CD14-positive monocyte (primary cell): ENCODE measurements around the gene CCDC174. TPM values are rescaled to one million over a fixed set of nuclear protein-coding genes. Genes with fewer than 3 reads are reported as not detected.

ENCODE experiments used
- DNase-seq, 3 donors: peaks; one replicate each; pipeline ENCODE4 v3.0.0-alpha.2; 2011 to 2022
- H2AFZ ChIP-seq: 2 replicates; pipeline ENCODE4 v1.6.0; 2012; ENCODE audit warnings: mild to moderate bottlenecking, low read depth, low read length, inconsistent platforms; ENCODE audit not compliant: insufficient read depth, poor library complexity, severe bottlenecking
- H3K27ac ChIP-seq, 2 donors: 1 replicate in 1 of 2; 2 replicates in 1 of 2; pipeline ENCODE4 v1.5.1; 2012 to 2013; ENCODE audit warnings: low read length in 2 of 2, control low read depth in 1 of 2, inconsistent platforms in 1 of 2, low read depth in 1 of 2, mild to moderate bottlenecking in 1 of 2
- H3K27me3 ChIP-seq, 2 donors: one replicate each; pipeline versions ENCODE4 v1.6.0 to v1.6.1; 2011 to 2013; ENCODE audit warnings: low read length in 2 of 2; ENCODE audit not compliant: control insufficient read depth in 2 of 2, insufficient read depth in 2 of 2
- H3K36me3 ChIP-seq, 2 donors: replicated peaks in 1 of 2; 1 replicate in 1 of 2; 2 replicates in 1 of 2; pipeline versions ENCODE4 v1.5.1 to v1.6.1; 2012 to 2013; ENCODE audit warnings: low read length in 2 of 2, control low read depth in 1 of 2, inconsistent platforms in 1 of 2, mild to moderate bottlenecking in 1 of 2; ENCODE audit not compliant: insufficient read depth in 2 of 2, control insufficient read depth in 1 of 2
- H3K4me1 ChIP-seq, 2 donors: 1 replicate in 1 of 2; 2 replicates in 1 of 2; pipeline versions ENCODE4 v1.5.1 to v1.6.1; 2012 to 2013; ENCODE audit warnings: low read length in 2 of 2, control low read depth in 1 of 2, inconsistent platforms in 1 of 2, mild to moderate bottlenecking in 1 of 2, moderate library complexity in 1 of 2; ENCODE audit not compliant: insufficient read depth in 2 of 2, control insufficient read depth in 1 of 2
- H3K4me2 ChIP-seq: replicated peaks from 2 replicates; pipeline ENCODE3; 2012; ENCODE audit warnings: low read length, moderate library complexity, mild to moderate bottlenecking; ENCODE audit not compliant: poor library complexity, severe bottlenecking; ENCODE audit errors: extremely low read depth
- H3K4me3 ChIP-seq, 3 experiments: fragments of 200-600 bp in 1 of 3; sonication (generic) in 1 of 3; replicated peaks in 1 of 3; 1 replicate in 2 of 3; 2 replicates in 1 of 3; pipeline ENCODE4 v1.5.1; 2011 to 2013; ENCODE audit warnings: low read length in 3 of 3, mild to moderate bottlenecking in 3 of 3, control low read depth in 2 of 3, low read depth in 2 of 3, inconsistent platforms in 1 of 3, moderate library complexity in 1 of 3
- H3K79me2 ChIP-seq: 2 replicates; pipeline ENCODE4 v1.6.0; 2012; ENCODE audit warnings: mild to moderate bottlenecking, control low read depth, inconsistent platforms, low read length, moderate library complexity; ENCODE audit not compliant: insufficient read depth
- H3K9ac ChIP-seq: 2 replicates; pipeline ENCODE4 v1.6.0; 2017; ENCODE audit warnings: low read length, mild to moderate bottlenecking; ENCODE audit not compliant: insufficient read depth, poor library complexity, severe bottlenecking
- H3K9me3 ChIP-seq, 2 donors: replicated peaks in 1 of 2; 1 replicate in 1 of 2; 2 replicates in 1 of 2; pipeline versions ENCODE4 v1.5.1 to v1.6.1; 2012 to 2013; ENCODE audit warnings: low read length in 2 of 2, control low read depth in 1 of 2; ENCODE audit not compliant: control insufficient read depth in 1 of 2, insufficient read depth in 1 of 2
- H4K20me1 ChIP-seq: 2 replicates; pipeline ENCODE4 v1.6.0; 2012; ENCODE audit warnings: mild to moderate bottlenecking, low read length, control low read depth, moderate library complexity; ENCODE audit not compliant: insufficient read depth
- H3K27ac Mint-ChIP-seq, 7 donors: one replicate each; pipeline ENCODE4 v1.8.0; 2020; ENCODE audit warnings: mild to moderate bottlenecking in 7 of 7, mixed read lengths in 7 of 7, moderate library complexity in 6 of 7, inconsistent platforms in 2 of 7
- H3K27me3 Mint-ChIP-seq, 3 donors: one replicate each; pipeline ENCODE4 v1.8.0; 2021 to 2022; ENCODE audit warnings: low read depth in 3 of 3, mild to moderate bottlenecking in 3 of 3, mixed read lengths in 3 of 3, moderate library complexity in 3 of 3, inconsistent platforms in 1 of 3
- H3K36me3 Mint-ChIP-seq, 2 donors: one replicate each; pipeline ENCODE4 v1.8.0; 2020; ENCODE audit warnings: mixed read lengths in 2 of 2, inconsistent platforms in 1 of 2, mild to moderate bottlenecking in 1 of 2
- H3K4me1 Mint-ChIP-seq: one replicate; pipeline ENCODE4 v1.8.0; 2020; ENCODE audit warnings: mild to moderate bottlenecking, mixed read lengths
- H3K4me3 Mint-ChIP-seq, 2 donors: one replicate each; pipeline ENCODE4 v1.8.0; 2020; ENCODE audit warnings: mild to moderate bottlenecking in 2 of 2, mixed read lengths in 2 of 2, moderate library complexity in 1 of 2
- H3K9me3 Mint-ChIP-seq, 7 donors: one replicate each; pipeline ENCODE4 v1.8.0; 2020 to 2022; ENCODE audit warnings: mixed read lengths in 7 of 7, mild to moderate bottlenecking in 6 of 7, moderate library complexity in 6 of 7, inconsistent platforms in 2 of 7
- CTCF ChIP-seq: fragments of 200-600 bp; IDR thresholded peaks from one replicate; pipeline ENCODE4 v1.8.0; 2022; ENCODE audit warnings: antibody characterized with exemption, mild to moderate bottlenecking
- WGBS: methylation state at CpG from one replicate; pipeline ENCODE4 v1.1.5; 2013; ENCODE audit warnings: missing lambda C conversion rate; ENCODE audit not compliant: insufficient coverage; 5-methylcytosine and 5-hydroxymethylcytosine counted together
- intact Hi-C, 2 donors: fragments of 100-400 bp; cut with micrococcal nuclease; formaldehyde crosslinking; loops; one replicate each; pipeline versions ENCODE4 v1.15.0 to v1.15.1; 2023
- polyA plus RNA-seq, 3 donors: library from polyadenylated mRNA; depleted of rRNA in 1 of 3; unstranded in 2 of 3; stranded (reverse) in 1 of 3; fragments of 300-500 nt in 2 of 3; fragments of >200 nt in 1 of 3; fragmentation: Illumina TruSeq in 2 of 3; gene quantifications; 1 replicate in 2 of 3; 2 replicates in 1 of 3; pipeline ENCODE4 v1.2.3, GENCODE V29; 2012 to 2021

CCDC174 gene
- polyA plus RNA-seq, 3 donors, result 6.2 to 7.9 (median 7.4) TPM

GRCh38 chr3:14645453-14645852, 6.1 kb upstream of the CCDC174 start:
- H3K27ac Mint-ChIP-seq, result no peak overlapping the region
- no peak for TF ChIP-seq CTCF
- Histone ChIP-seq H3K36me3 (no peaks in the 10 kb centered on the region), H3K9me3 (no peaks in the 10 kb centered on the region), H3K9ac (no peak overlapping the region), H3K4me2 (no peak overlapping the region), H3K27ac (no peak overlapping the region), H3K27me3 (no peaks in the 10 kb centered on the region), H3K79me2 (no peaks in the 10 kb centered on the region), H2AFZ (no peak overlapping the region), H3K4me3 (no peak overlapping the region), H4K20me1 (no peaks in the 10 kb centered on the region), H3K4me1 (peaks cover 2 to 9% of the 10 kb centered on the region in 2 donors)
- peaks cover 10% of the 10 kb centered on the region for H3K4me1 Mint-ChIP-seq
- intact Hi-C loops, result loop anchor here in 1 of 2 donors (10.0 kb wide), 1 partner anchor 419 kb away; the partner anchor contains the start of gene MRPS25
- peaks cover 4 to 10% (median 8%) of the 10 kb centered on the region in 3 donors for H3K27me3 Mint-ChIP-seq
- no peaks in the 10 kb centered on the region for H3K9me3 Mint-ChIP-seq
- H3K4me3 Mint-ChIP-seq, result no peak overlapping the region
- no peak for DNase-seq
- no peaks in the 10 kb centered on the region for H3K36me3 Mint-ChIP-seq
- 58% methylated on average over 3 of the region's 5 CpGs for WGBS

GRCh38 chr3:14646131-14646573, 5.4 kb upstream of the CCDC174 start:
- Mint-ChIP-seq H3K27me3 (peaks cover 6 to 10% (median 6%) of the 10 kb centered on the region in 3 donors), H3K4me3 (no peak overlapping the region), H3K27ac (peak overlapping the region in 1 of 7 donors; percentile 48), H3K4me1 (peaks cover 16% of the 10 kb centered on the region), H3K9me3 (peaks cover 0 to 3% (median 0%) of the 10 kb centered on the region in 7 donors), H3K36me3 (no peaks in the 10 kb centered on the region)
- intact Hi-C loops, result loop anchor here in 1 of 2 donors (10.0 kb wide), 1 partner anchor 419 kb away; the partner anchor contains the start of gene MRPS25
- no peak overlapping the region for H2AFZ ChIP-seq
- H3K4me3 ChIP-seq, result no peak overlapping the region
- H3K4me1 ChIP-seq, result peaks cover 9 to 15% of the 10 kb centered on the region in 2 donors
- H3K9ac ChIP-seq, result no peak overlapping the region
- 95% methylated on average over 2 of the region's 6 CpGs for WGBS
- no peaks in the 10 kb centered on the region for H3K9me3 ChIP-seq
- H3K79me2 ChIP-seq, result no peaks in the 10 kb centered on the region
- H3K4me2 ChIP-seq, result no peak overlapping the region
- H4K20me1 ChIP-seq, result no peaks in the 10 kb centered on the region
- H3K27me3 ChIP-seq, result no peaks in the 10 kb centered on the region
- no peak for TF ChIP-seq CTCF
- H3K36me3 ChIP-seq, result no peaks in the 10 kb centered on the region
- no peak for DNase-seq
- H3K27ac ChIP-seq, result no peak overlapping the region
